ENCODE data around the gene RRP8.

Gene RRP8

GRCh38 chr11:6620636-6621035 is 17.2 kb upstream of the RRP8 start:
- no peak overlapping the region for H3K23ac ChIP-seq (ENCODE audit: low read depth, low read length, poor library complexity)
- no CpG with 5 or more reads among the region's 1 CpG for WGBS, 2 donors (ENCODE audit: extremely low coverage in 2 of 2, insufficient read length in 2 of 2, insufficient replicate concordance in 1 of 2)

GRCh38 chr11:6619004-6619745 is 15.8 kb upstream of the RRP8 start, which contains the start of gene TPP1:
TPP1 (minus strand) TSS chr11:6619422; CDS start chr11:6619400, 22 bp downstream.
- Histone ChIP-seq H4K91ac (ENCODE audit: low read depth, low read length, poor library complexity) (no peak within 1 kb of the TSS), H3K27ac (replicated peaks; ENCODE audit: low read length) (no peak within 1 kb of the TSS)

More at GRCh38 chr11:6620636-6621035, 17.2 kb upstream of the RRP8 start:
- Histone ChIP-seq H3K14ac (ENCODE audit: low read length) (no peak overlapping the region), H3K4me1 (ENCODE audit: control insufficient read depth in 2 of 2, insufficient read depth in 1 of 2, low read depth in 1 of 2, low read length in 2 of 2) (peaks cover 4 to 8% of the 10 kb centered on the region in 2 donors), H3K4me3 (ENCODE audit: low read length in 2 of 2) (no peak overlapping the region), H4K91ac (ENCODE audit: low read depth, low read length, poor library complexity) (no peak overlapping the region), H3K79me1 (ENCODE audit: low read depth, low read length) (peaks cover 3% of the 10 kb centered on the region), H3K36me3 (replicated peaks in 1 of 2; ENCODE audit: control insufficient read depth in 2 of 2, insufficient read depth in 2 of 2, low read length in 2 of 2) (peaks cover 12 to 39% of the 10 kb centered on the region in 2 donors), H2BK120ac (ENCODE audit: low read depth, low read length) (no peak overlapping the region), H3K9me3 (replicated peaks in 1 of 2; ENCODE audit: control insufficient read depth in 2 of 2, insufficient read depth in 1 of 2, low read depth in 1 of 2, low read length in 2 of 2) (no peaks in the 10 kb centered on the region), H2BK12ac (ENCODE audit: low read length) (no peak overlapping the region), H3K4me2 (ENCODE audit: insufficient read depth, low read length, poor library complexity, severe bottlenecking) (no peak overlapping the region), H3K27ac (replicated peaks; ENCODE audit: low read length) (no peak overlapping the region), H2AK5ac (ENCODE audit: low read depth, low read length) (no peak overlapping the region), H2AFZ (ENCODE audit: low read length) (no peak overlapping the region), H3K18ac (ENCODE audit: low read length) (no peak overlapping the region), H2BK15ac (ENCODE audit: low read length) (no peak overlapping the region), H3K9ac (ENCODE audit: low read depth, low read length, poor library complexity) (no peak overlapping the region), H3K4ac (ENCODE audit: low read length) (no peak overlapping the region), H2BK5ac (ENCODE audit: low read length) (no peak overlapping the region), H4K8ac (ENCODE audit: low read depth, low read length) (no peak overlapping the region), H3K27me3 (ENCODE audit: control insufficient read depth in 3 of 3, insufficient read depth in 3 of 3, low read depth in 1 of 3, low read length in 3 of 3) (no peaks in the 10 kb centered on the region)
- DNase-seq (ENCODE audit: low spot score), result no peak

GRCh38 chr11:6618117-6619003 is 14.9 kb upstream of the RRP8 start:
- H3K23ac ChIP-seq (ENCODE audit: low read depth, low read length, poor library complexity), result no peak overlapping the region
- DNase-seq (ENCODE audit: low spot score), result no peak
- H4K91ac ChIP-seq (ENCODE audit: low read depth, low read length, poor library complexity), result no peak overlapping the region
- H4K8ac ChIP-seq (ENCODE audit: low read depth, low read length), result peak overlapping the region; percentile 75
- H2AFZ ChIP-seq (ENCODE audit: low read length), result peak overlapping the region; percentile 87
- H2AK5ac ChIP-seq (ENCODE audit: low read depth, low read length), result peak overlapping the region; percentile 50
- no peak overlapping the region for H3K18ac ChIP-seq (ENCODE audit: low read length)
- peaks cover 3% of the 10 kb centered on the region for H3K79me1 ChIP-seq (ENCODE audit: low read depth, low read length)
- H2BK5ac ChIP-seq (ENCODE audit: low read length), result no peak overlapping the region
- no peak overlapping the region for H2BK12ac ChIP-seq (ENCODE audit: low read length)
- peak overlapping the region; percentile 91 for H3K4me2 ChIP-seq (ENCODE audit: insufficient read depth, low read length, poor library complexity, severe bottlenecking)
- H2BK120ac ChIP-seq (ENCODE audit: low read depth, low read length), result no peak overlapping the region
- H3K9me3 ChIP-seq (replicated peaks in 1 of 2; ENCODE audit: control insufficient read depth in 2 of 2, insufficient read depth in 1 of 2, low read depth in 1 of 2, low read length in 2 of 2), result no peaks in the 10 kb centered on the region
- H3K4me3 ChIP-seq (ENCODE audit: low read length in 2 of 2), result peak overlapping the region; percentile 62 to 79
- H3K36me3 ChIP-seq (replicated peaks in 1 of 2; ENCODE audit: control insufficient read depth in 2 of 2, insufficient read depth in 2 of 2, low read length in 2 of 2), result peaks cover 3 to 34% of the 10 kb centered on the region in 2 donors
- no peak overlapping the region for H3K14ac ChIP-seq (ENCODE audit: low read length)
- no peaks in the 10 kb centered on the region for H3K27me3 ChIP-seq (ENCODE audit: control insufficient read depth in 3 of 3, insufficient read depth in 3 of 3, low read depth in 1 of 3, low read length in 3 of 3)
- H3K4ac ChIP-seq (ENCODE audit: low read length), result no peak overlapping the region
- H3K9ac ChIP-seq (ENCODE audit: low read depth, low read length, poor library complexity), result peak overlapping the region; percentile 81
- H3K27ac ChIP-seq (replicated peaks; ENCODE audit: low read length), result no peak overlapping the region
- WGBS, 2 donors (ENCODE audit: extremely low coverage in 2 of 2, insufficient read length in 2 of 2, insufficient replicate concordance in 1 of 2), result no CpG with 5 or more reads among the region's 15 CpGs
- H3K4me1 ChIP-seq (ENCODE audit: control insufficient read depth in 2 of 2, insufficient read depth in 1 of 2, low read depth in 1 of 2, low read length in 2 of 2), result peaks cover 4 to 8% of the 10 kb centered on the region in 2 donors
- no peak overlapping the region for H2BK15ac ChIP-seq (ENCODE audit: low read length)

More at GRCh38 chr11:6619004-6619745, 15.8 kb upstream of the RRP8 start, which contains the start of gene TPP1:
- Histone ChIP-seq H2AK5ac (ENCODE audit: low read depth, low read length) (peak within 1 kb of the TSS; percentile 50), H3K18ac (ENCODE audit: low read length) (no peak within 1 kb of the TSS), H3K4me2 (ENCODE audit: insufficient read depth, low read length, poor library complexity, severe bottlenecking) (peak within 1 kb of the TSS; percentile 91), H3K79me1 (ENCODE audit: low read depth, low read length) (peaks cover 3% of the 10 kb centered on the region), H2BK15ac (ENCODE audit: low read length) (no peak within 1 kb of the TSS), H3K27me3 (ENCODE audit: control insufficient read depth in 3 of 3, insufficient read depth in 3 of 3, low read depth in 1 of 3, low read length in 3 of 3) (no peaks in the 10 kb centered on the region), H3K4ac (ENCODE audit: low read length) (no peak within 1 kb of the TSS), H2AFZ (ENCODE audit: low read length) (peak within 1 kb of the TSS; percentile 87), H2BK5ac (ENCODE audit: low read length) (no peak within 1 kb of the TSS), H2BK120ac (ENCODE audit: low read depth, low read length) (no peak within 1 kb of the TSS), H3K4me3 (ENCODE audit: low read length in 2 of 2) (peak within 1 kb of the TSS; percentile 62 to 79), H4K8ac (ENCODE audit: low read depth, low read length) (peak within 1 kb of the TSS; percentile 75), H3K9ac (ENCODE audit: low read depth, low read length, poor library complexity) (peak within 1 kb of the TSS; percentile 81), H3K23ac (ENCODE audit: low read depth, low read length, poor library complexity) (no peak within 1 kb of the TSS), H3K36me3 (replicated peaks in 1 of 2; ENCODE audit: control insufficient read depth in 2 of 2, insufficient read depth in 2 of 2, low read length in 2 of 2) (peaks cover 4 to 39% of the 10 kb centered on the region in 2 donors), H3K14ac (ENCODE audit: low read length) (no peak within 1 kb of the TSS), H3K4me1 (ENCODE audit: control insufficient read depth in 2 of 2, insufficient read depth in 1 of 2, low read depth in 1 of 2, low read length in 2 of 2) (peaks cover 4 to 8% of the 10 kb centered on the region in 2 donors), H3K9me3 (replicated peaks in 1 of 2; ENCODE audit: control insufficient read depth in 2 of 2, insufficient read depth in 1 of 2, low read depth in 1 of 2, low read length in 2 of 2) (no peaks in the 10 kb centered on the region), H2BK12ac (ENCODE audit: low read length) (no peak within 1 kb of the TSS)
- peak; percentile 92 for DNase-seq (ENCODE audit: low spot score)
- no CpG with 5 or more reads among the region's 16 CpGs for WGBS, 2 donors (ENCODE audit: extremely low coverage in 2 of 2, insufficient read length in 2 of 2, insufficient replicate concordance in 1 of 2)

Measured in neuronal stem cell (in vitro differentiated cells).